T-helper 2 cell treated with Interferon-gamma antibody and Interleukin-4, amounts not matched to agents 5 μg/mL and 100 μg/mL, for 36 hours (primary cell): ENCODE measurements around the gene PCDHB3.
"Not testable (repeated sequence)": the region's sequence is repeated elsewhere in the genome, so short reads cannot be mapped to it uniquely, and the experiment has no call there.

Experiments
- DNase-seq: peaks from one replicate; pipeline ENCODE4 v3.0.0; 2021; ENCODE audit warnings: low spot score
- H3K27ac Mint-ChIP-seq: one replicate; pipeline ENCODE4 v1.8.0; 2021; ENCODE audit warnings: mild to moderate bottlenecking, mixed read lengths
- H3K27me3 Mint-ChIP-seq: one replicate; pipeline ENCODE4 v1.8.0; 2021; ENCODE audit warnings: low read depth, mixed read lengths
- H3K36me3 Mint-ChIP-seq: one replicate; pipeline ENCODE4 v1.8.0; 2021; ENCODE audit warnings: low read depth, mixed read lengths
- H3K4me1 Mint-ChIP-seq: one replicate; pipeline ENCODE4 v1.8.0; 2021; ENCODE audit warnings: low read depth, mixed read lengths
- H3K4me3 Mint-ChIP-seq: one replicate; pipeline ENCODE4 v1.8.0; 2022; ENCODE audit warnings: mild to moderate bottlenecking, moderate library complexity, mixed read lengths
- H3K9me3 Mint-ChIP-seq: one replicate; pipeline ENCODE4 v1.8.0; 2021; ENCODE audit warnings: mixed read lengths

Gene PCDHB3

DNA sequence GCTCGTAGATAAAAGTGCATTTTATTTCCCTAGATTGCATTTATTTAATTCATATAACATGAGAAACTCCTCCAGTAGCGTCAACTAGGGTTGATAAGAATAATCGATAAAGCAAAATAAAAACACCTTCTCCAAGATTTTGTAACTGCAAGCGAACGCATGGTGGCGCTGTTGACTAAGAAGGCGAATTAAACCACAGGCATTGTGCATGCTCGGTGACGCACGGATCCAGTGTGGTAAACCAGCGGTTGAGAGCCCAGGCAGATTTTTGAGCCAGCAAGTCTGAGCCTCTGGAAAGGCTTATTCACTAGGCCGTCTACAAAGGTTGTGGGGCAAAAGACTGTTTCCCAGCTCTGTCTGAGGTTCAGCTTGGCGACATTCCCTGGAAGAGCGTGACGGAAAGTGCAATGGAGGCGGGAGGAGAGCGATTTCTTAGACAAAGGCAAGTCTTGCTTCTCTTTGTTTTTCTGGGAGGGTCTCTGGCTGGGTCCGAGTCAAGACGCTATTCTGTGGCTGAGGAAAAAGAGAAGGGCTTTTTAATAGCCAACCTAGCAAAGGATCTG lies at the start of gene PCDHB3:
Gene PCDHB3 (plus strand): TSS at position 231 of the 563 bp plus-strand sequence. CDS start 177 bp downstream, at position 408.
- Mint-ChIP-seq H3K27ac (no peak within 1 kb of the TSS), H3K27me3 (no peaks in the 10 kb centered on the region)

DNA sequence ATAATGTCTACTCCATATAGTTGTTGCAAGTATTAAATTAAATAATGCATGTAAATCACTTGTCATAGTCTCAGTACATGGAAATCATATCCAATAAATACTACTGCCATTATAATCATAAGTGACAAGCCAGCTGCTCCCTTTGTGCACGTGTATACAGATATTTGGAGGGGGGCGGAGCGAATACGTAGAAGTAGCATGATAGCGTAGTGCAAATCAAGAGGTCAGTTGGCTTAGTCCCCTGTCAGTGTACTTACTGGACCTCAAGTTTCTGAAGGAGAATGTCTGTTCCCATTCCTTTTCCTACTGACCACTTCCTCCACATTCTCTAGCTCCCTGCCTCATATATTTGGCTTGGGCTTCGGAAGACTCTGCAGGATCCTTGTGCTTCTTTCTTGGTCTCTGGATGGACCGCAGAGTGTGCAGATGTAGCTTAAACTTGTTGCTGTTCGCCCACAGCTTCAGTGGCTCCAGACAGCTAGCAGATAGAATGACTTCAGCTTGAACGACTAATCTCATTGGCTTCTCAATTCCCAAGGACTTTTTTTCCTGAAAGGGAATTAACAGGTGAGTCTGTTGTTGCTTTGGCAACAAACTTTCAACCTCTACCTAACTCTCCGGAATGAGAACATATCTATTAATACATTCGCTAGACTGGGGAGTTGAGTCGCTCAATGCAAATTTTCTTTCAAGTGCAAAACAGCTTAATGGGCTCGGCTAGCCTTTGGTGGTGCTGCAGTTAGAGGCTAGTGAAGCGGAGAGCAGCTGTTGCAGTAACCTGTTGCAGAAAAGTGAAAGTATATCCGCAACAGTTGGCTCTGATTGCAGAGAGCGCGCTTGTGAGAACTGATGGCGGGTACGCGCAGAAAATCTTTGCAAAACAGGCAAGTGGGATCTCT lies 49.4 kb upstream of the PCDHB3 start, which contains the start of gene PCDHB1:
Gene PCDHB1 (plus strand): TSS at position 753 of the 899 bp plus-strand sequence. CDS start 97 bp downstream, at position 850.
- DNase-seq = no peak
- no peak within 1 kb of the TSS for H3K4me3 Mint-ChIP-seq

More for the DNA sequence above, at the start of gene PCDHB3:
- H3K4me1 Mint-ChIP-seq = no peaks in the 10 kb centered on the region
- H3K9me3 Mint-ChIP-seq = peaks cover 32% of the 10 kb centered on the region
- H3K36me3 Mint-ChIP-seq = no peaks in the 10 kb centered on the region
- no peak within 1 kb of the TSS for H3K4me3 Mint-ChIP-seq
- DNase-seq = no peak

GRCh38 chr5:141051521-141051866 lies 48.8 kb upstream of the PCDHB3 start:
- H3K4me1 Mint-ChIP-seq = no peaks in the 10 kb centered on the region
- H3K9me3 Mint-ChIP-seq = peaks cover 18% of the 10 kb centered on the region
- no peaks in the 10 kb centered on the region for H3K27me3 Mint-ChIP-seq
- no peak overlapping the region for H3K4me3 Mint-ChIP-seq
- no peaks in the 10 kb centered on the region for H3K36me3 Mint-ChIP-seq
- H3K27ac Mint-ChIP-seq = no peak overlapping the region
- no peak for DNase-seq

More for the DNA sequence above, 49.4 kb upstream of the PCDHB3 start, which contains the start of gene PCDHB1:
- Mint-ChIP-seq H3K4me1 (no peaks in the 10 kb centered on the region), H3K27me3 (no peaks in the 10 kb centered on the region), H3K9me3 (peaks cover 18% of the 10 kb centered on the region), H3K27ac (no peak within 1 kb of the TSS), H3K36me3 (no peaks in the 10 kb centered on the region)

DNA sequence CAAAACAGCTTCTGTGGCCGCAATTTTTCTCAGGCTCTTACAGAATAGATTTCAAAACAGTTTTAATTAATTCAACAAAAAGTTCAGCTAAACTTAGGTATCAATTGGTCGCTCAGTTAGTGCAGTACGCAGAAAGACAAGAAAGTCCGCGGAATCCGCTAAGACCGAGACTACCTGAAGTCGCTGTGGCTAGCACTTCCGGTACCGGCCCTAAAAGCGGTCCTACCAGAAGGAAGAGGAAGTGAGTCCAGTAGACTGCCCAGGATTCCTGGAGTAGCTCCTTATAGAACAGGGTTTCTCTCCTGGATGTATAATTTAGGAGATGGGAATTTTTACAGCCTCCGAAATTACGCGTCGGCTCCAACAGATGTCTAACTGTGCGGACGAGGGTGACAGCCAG lies 22.4 kb upstream of the PCDHB3 start:
- peaks cover 10% of the 10 kb centered on the region for H3K9me3 Mint-ChIP-seq
- H3K4me1 Mint-ChIP-seq = no peaks in the 10 kb centered on the region
- H3K36me3 Mint-ChIP-seq = no peaks in the 10 kb centered on the region
- DNase-seq = no peak
- H3K27ac Mint-ChIP-seq = no peak overlapping the region
- H3K27me3 Mint-ChIP-seq = no peaks in the 10 kb centered on the region
- H3K4me3 Mint-ChIP-seq = no peak overlapping the region

- Mint-ChIP-seq H3K4me1 (peaks cover 3% of the 10 kb centered on the region), H3K4me3 (no peak overlapping the region), H3K36me3 (no peaks in the 10 kb centered on the region), H3K27ac (no peak overlapping the region), H3K27me3 (no peaks in the 10 kb centered on the region), H3K9me3 (peaks cover 12% of the 10 kb centered on the region)
- DNase-seq = no peak
Measured at GRCh38 chr5:141082228-141082627, 18.0 kb upstream of the PCDHB3 start.

- no peaks in the 10 kb centered on the region for H3K36me3 Mint-ChIP-seq
- H3K27me3 Mint-ChIP-seq = no peaks in the 10 kb centered on the region
- peak overlapping the region; percentile 88 for H3K4me3 Mint-ChIP-seq
- peaks cover 3% of the 10 kb centered on the region for H3K4me1 Mint-ChIP-seq
- H3K9me3 Mint-ChIP-seq = peaks cover 12% of the 10 kb centered on the region
- H3K27ac Mint-ChIP-seq = no peak overlapping the region
- DNase-seq = peak; percentile 7
Measured at GRCh38 chr5:141084487-141084989, 15.7 kb upstream of the PCDHB3 start.

DNA sequence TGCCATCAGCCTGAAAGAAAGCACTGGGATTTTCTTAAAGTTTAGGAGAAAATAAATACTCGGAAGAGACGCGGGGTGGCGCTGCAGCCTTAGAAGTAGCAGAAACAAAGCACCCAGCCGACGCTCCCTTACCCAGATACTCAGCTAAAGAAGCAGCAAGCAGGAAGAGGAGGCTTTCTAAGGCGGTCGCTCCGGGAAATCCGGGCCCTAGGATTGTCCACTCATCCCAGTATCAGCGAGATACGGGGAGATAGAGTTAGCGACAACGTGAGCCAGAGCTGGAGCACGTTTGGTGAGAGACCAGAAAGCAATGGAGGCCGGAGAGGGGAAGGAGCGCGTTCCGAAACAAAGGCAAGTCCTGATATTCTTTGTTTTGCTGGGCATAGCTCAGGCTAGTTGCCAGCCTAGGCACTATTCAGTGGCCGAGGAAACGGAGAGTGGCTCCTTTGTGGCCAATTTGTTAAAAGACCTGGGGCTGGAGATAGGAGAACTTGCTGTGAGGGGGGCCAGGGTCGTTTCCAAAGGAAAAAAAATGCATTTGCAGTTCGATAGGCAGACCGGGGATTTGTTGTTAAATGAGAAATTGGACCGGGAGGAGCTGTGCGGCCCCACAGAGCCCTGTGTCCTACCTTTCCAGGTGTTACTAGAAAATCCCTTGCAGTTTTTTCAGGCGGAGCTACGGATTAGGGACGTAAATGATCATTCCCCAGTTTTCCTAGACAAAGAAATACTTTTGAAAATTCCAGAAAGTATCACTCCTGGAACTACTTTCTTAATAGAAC lies 5.6 kb upstream of the PCDHB3 start, which contains the start of gene PCDHB2:
Gene PCDHB2 (plus strand): TSS at position 135 of the 782 bp plus-strand sequence. CDS start 176 bp downstream, at position 311.
- Mint-ChIP-seq H3K9me3 (peaks cover 32% of the 10 kb centered on the region), H3K36me3 (no peaks in the 10 kb centered on the region), H3K27ac (no peak within 1 kb of the TSS), H3K27me3 (no peaks in the 10 kb centered on the region), H3K4me1 (no peaks in the 10 kb centered on the region), H3K4me3 (peak within 1 kb of the TSS; percentile 50)
- no peak for DNase-seq

GRCh38 chr5:141095263-141095641 lies 5.0 kb upstream of the PCDHB3 start:
- no peaks in the 10 kb centered on the region for H3K27me3 Mint-ChIP-seq
- H3K9me3 Mint-ChIP-seq = peaks cover 36% of the 10 kb centered on the region
- no peaks in the 10 kb centered on the region for H3K4me1 Mint-ChIP-seq
- no peaks in the 10 kb centered on the region for H3K36me3 Mint-ChIP-seq
- DNase-seq = no peak
- no peak overlapping the region for H3K27ac Mint-ChIP-seq
- no peak overlapping the region for H3K4me3 Mint-ChIP-seq

DNA sequence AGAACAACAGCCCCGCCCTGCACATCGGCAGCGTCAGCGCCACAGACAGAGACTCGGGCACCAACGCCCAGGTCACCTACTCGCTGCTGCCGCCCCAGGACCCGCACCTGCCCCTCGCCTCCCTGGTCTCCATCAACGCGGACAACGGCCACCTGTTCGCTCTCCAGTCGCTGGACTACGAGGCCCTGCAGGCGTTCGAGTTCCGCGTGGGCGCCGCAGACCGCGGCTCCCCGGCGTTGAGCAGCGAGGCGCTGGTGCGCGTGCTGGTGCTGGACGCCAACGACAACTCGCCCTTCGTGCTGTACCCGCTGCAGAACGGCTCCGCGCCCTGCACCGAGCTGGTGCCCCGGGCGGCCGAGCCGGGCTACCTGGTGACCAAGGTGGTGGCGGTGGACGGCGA lies 4.1 kb upstream of the PCDHB3 start:
- H3K4me1 Mint-ChIP-seq, H3K36me3 Mint-ChIP-seq, H3K27me3 Mint-ChIP-seq, H3K27ac Mint-ChIP-seq, DNase-seq, H3K4me3 Mint-ChIP-seq: not testable (repeated sequence)
- peaks cover 46% of the 10 kb centered on the region for H3K9me3 Mint-ChIP-seq

DNA sequence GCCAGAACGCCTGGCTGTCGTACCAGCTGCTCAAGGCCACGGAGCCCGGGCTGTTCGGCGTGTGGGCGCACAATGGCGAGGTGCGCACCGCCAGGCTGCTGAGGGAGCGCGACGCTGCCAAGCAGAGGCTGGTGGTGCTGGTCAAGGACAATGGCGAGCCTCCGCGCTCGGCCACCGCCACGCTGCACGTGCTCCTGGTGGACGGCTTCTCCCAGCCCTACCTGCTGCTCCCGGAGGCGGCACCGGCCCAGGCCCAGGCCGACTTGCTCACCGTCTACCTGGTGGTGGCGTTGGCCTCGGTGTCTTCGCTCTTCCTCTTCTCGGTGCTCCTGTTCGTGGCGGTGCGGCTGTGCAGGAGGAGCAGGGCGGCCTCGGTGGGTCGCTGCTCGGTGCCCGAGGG lies 3.7 kb upstream of the PCDHB3 start:
- H3K36me3 Mint-ChIP-seq, H3K27ac Mint-ChIP-seq, H3K27me3 Mint-ChIP-seq, H3K4me3 Mint-ChIP-seq, DNase-seq, H3K4me1 Mint-ChIP-seq: not testable (repeated sequence)
- H3K9me3 Mint-ChIP-seq = peaks cover 50% of the 10 kb centered on the region

GRCh38 chr5:141101059-141101458 lies 786 bp downstream of the PCDHB3 start:
- Mint-ChIP-seq H3K27ac (no peak overlapping the region), H3K9me3 (peaks cover 29% of the 10 kb centered on the region), H3K4me3 (no peak overlapping the region), H3K27me3 (no peaks in the 10 kb centered on the region), H3K36me3 (no peaks in the 10 kb centered on the region), H3K4me1 (no peaks in the 10 kb centered on the region)
- DNase-seq = no peak

- not testable (repeated sequence) for H3K27me3 Mint-ChIP-seq, H3K4me1 Mint-ChIP-seq, H3K4me3 Mint-ChIP-seq, H3K36me3 Mint-ChIP-seq, DNase-seq, H3K27ac Mint-ChIP-seq
- H3K9me3 Mint-ChIP-seq = peaks cover 30% of the 10 kb centered on the region
Measured at GRCh38 chr5:141102070-141102469, 1.8 kb downstream of the PCDHB3 start.

GRCh38 chr5:141102471-141102870 lies 2.2 kb downstream of the PCDHB3 start:
- H3K27me3 Mint-ChIP-seq, DNase-seq, H3K4me1 Mint-ChIP-seq, H3K27ac Mint-ChIP-seq, H3K36me3 Mint-ChIP-seq, H3K4me3 Mint-ChIP-seq: not testable (repeated sequence)
- H3K9me3 Mint-ChIP-seq = peaks cover 34% of the 10 kb centered on the region

DNA sequence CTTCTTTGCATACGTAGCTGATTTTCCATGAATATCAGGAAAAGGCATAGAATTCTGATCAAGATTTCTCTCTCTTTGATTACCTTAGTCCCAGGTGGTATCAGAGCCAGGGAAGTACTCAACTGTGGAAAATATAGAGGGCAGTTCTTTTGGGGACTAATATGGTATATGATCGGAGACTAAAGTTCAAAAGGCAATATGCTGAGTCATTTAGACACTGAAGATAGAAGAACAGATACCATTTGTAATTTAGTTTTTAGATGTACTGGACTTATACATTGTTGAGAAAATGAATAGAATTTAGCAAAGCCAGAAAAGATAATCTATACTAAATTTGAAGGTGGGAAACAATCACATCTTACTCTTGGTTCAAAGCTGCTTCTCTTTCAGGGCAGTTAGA lies 5.1 kb downstream of the PCDHB3 start:
- DNase-seq = no peak
- Mint-ChIP-seq H3K4me1 (no peaks in the 10 kb centered on the region), H3K4me3 (no peak overlapping the region), H3K9me3 (peaks cover 29% of the 10 kb centered on the region), H3K36me3 (no peaks in the 10 kb centered on the region), H3K27ac (no peak overlapping the region), H3K27me3 (no peaks in the 10 kb centered on the region)
